NCI-H1436 treated with DMSO at 0.1 percent for 48 hours (cell line): ENCODE measurements around the gene CATSPERD.
"Not testable (repeated sequence)": the region's sequence is repeated elsewhere in the genome, so short reads cannot be mapped to it uniquely, and the experiment has no call there.

Experiments used
- DNase-seq: peaks from one replicate; lab custom pipeline; 2025; lab: John Stamatoyannopoulos, UW

The CATSPERD gene

GRCh38 chr19:5742051-5742450, 21.6 kb downstream of the CATSPERD start:
- no peak for DNase-seq

GRCh38 chr19:5743630-5744029, 23.2 kb downstream of the CATSPERD start:
- DNase-seq = no peak

- DNase-seq = not testable (repeated sequence)
Measured at GRCh38 chr19:5744999-5745398, 24.6 kb downstream of the CATSPERD start.

GRCh38 chr19:5748920-5749319, 28.5 kb downstream of the CATSPERD start:
- DNase-seq = not testable (repeated sequence)

GRCh38 chr19:5749505-5749904, 29.1 kb downstream of the CATSPERD start:
- DNase-seq = no peak

GRCh38 chr19:5751709-5752108, 31.3 kb downstream of the CATSPERD start:
- DNase-seq = no peak

- no peak for DNase-seq
Measured at GRCh38 chr19:5753743-5754142, 33.3 kb downstream of the CATSPERD start.

- no peak for DNase-seq
Measured at GRCh38 chr19:5762608-5763217, 42.3 kb downstream of the CATSPERD start.

- DNase-seq = no peak
Measured at GRCh38 chr19:5765220-5765619, 44.8 kb downstream of the CATSPERD start.

GRCh38 chr19:5767949-5768348, 47.5 kb downstream of the CATSPERD start:
- no peak for DNase-seq

GRCh38 chr19:5772416-5772815, 52.0 kb downstream of the CATSPERD start:
- no peak for DNase-seq

GRCh38 chr19:5773276-5773675, 52.8 kb downstream of the CATSPERD start:
- no peak for DNase-seq

- DNase-seq = no peak
Measured at GRCh38 chr19:5774921-5775320, 54.5 kb downstream of the CATSPERD start.

GRCh38 chr19:5775668-5776309, 55.4 kb downstream of the CATSPERD start:
- no peak for DNase-seq

- DNase-seq = no peak
Measured at GRCh38 chr19:5778402-5778801, 58.0 kb downstream of the CATSPERD start.

- DNase-seq = not testable (repeated sequence)
Measured at GRCh38 chr19:5780916-5781315, 60.5 kb downstream of the CATSPERD start.

- no peak for DNase-seq
Measured at GRCh38 chr19:5782322-5782721, 61.9 kb downstream of the CATSPERD start.

GRCh38 chr19:5782945-5783919, 62.8 kb downstream of the CATSPERD start:
- DNase-seq = no peak

GRCh38 chr19:5784581-5785147, 64.2 kb downstream of the CATSPERD start, which contains the start of gene PRR22:
Gene PRR22, minus strand, starts transcription at chr19:5784746. Its CDS starts 86 bp downstream, at chr19:5784660.
- no peak for DNase-seq

GRCh38 chr19:5785423-5785822, 65.0 kb downstream of the CATSPERD start:
- DNase-seq = no peak

- DNase-seq = no peak
Measured at GRCh38 chr19:5786593-5787408, 66.4 kb downstream of the CATSPERD start.
